ENCODE data around the gene GNB1L.

GNB1L gene

GRCh38 chr22:19735665-19736510 lies 118.8 kb downstream of the GNB1L start:
- no peak for DNase-seq (ENCODE audit: low read depth in 2 of 2)

- DNase-seq (ENCODE audit: low read depth in 2 of 2): no peak
These were observed 119.8 kb downstream of the GNB1L start for GRCh38 chr22:19734837-19735382.

- no peak for DNase-seq (ENCODE audit: low read depth in 2 of 2)
These were observed 120.5 kb downstream of the GNB1L start for GRCh38 chr22:19734163-19734562.

- DNase-seq (ENCODE audit: low read depth in 2 of 2): no peak
These were observed 120.9 kb downstream of the GNB1L start for GRCh38 chr22:19733755-19734154.
